ENCODE results near the gene CREB3L1. TPM values are rescaled to one million over a fixed set of nuclear protein-coding genes. Genes with fewer than 3 reads are reported as not detected.

Gene CREB3L1
- total and polyA plus RNA-seq, 2 of the 13 experiments (the other 11 are each of a cell fraction or from before 2014, with no cell fraction given): not detected

DNA sequence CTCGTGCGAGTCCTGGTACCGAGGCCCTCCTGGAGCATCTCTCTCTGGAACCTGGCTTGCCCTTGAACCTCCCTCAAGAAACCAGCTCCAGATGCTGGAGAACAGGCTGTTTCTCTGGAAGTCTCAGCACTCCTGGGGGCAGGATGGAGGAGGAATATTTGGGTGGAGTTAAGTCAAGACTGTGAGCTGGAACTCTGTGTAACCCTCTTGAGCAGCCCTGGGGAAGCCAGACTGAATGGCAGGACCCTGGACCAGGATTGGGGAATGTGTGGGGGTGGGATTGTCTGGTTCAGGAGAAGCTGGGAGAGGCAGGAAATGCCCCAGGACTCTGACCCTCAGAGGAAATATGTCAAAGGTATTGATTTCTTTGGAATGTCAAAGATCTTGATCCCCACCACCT, 7.7 kb downstream of the CREB3L1 start:
- peaks cover 8 to 33% of the 10 kb centered on the region in 2 experiments; a peak in 4 of 5 replicates for H3K27me3 ChIP-seq (ENCODE audit: control insufficient read depth in 1 of 2, insufficient read depth in 2 of 2, low read length in 2 of 2)
- intact Hi-C loops (cut with micrococcal nuclease; ENCODE audit: unreplicated experiment): no loop called here
- H2AFZ ChIP-seq (ENCODE audit: low read length): no peak overlapping the region
- in situ Hi-C loops (cut with HindIII; ENCODE audit: extremely low pct_ligation_motif_present, low pct_unique_long_range_greater_than_20kb): no loop called here
- FAIRE-seq (no peak), DNase-seq (ENCODE audit: low spot score) (no peak), ATAC-seq (peak; percentile 67)
- peak overlapping the region in 1 of 3 experiments; percentile 8; a peak in 1 of 6 replicates for H3K4me3 ChIP-seq (replicated peaks in 1 of 3; ENCODE audit: insufficient read depth in 1 of 3, low read depth in 2 of 3, low read length in 3 of 3)
- H3K79me2 ChIP-seq (ENCODE audit: insufficient read depth, low read length): no peaks in the 10 kb centered on the region
- H3K9ac ChIP-seq (ENCODE audit: insufficient read depth, low read depth, low read length): no peak overlapping the region
- TF ChIP-seq ONECUT2 (CRISPR knock-in tag; IDR thresholded peaks at IDR 0.05) (0 out of 2 replicates have a peak, but pooled peaks have one; percentile 20), ZNF605 (CRISPR knock-in tag; IDR thresholded peaks at IDR 0.05) (0 out of 2 replicates have a peak, but pooled peaks have one; percentile 35), ETV5 (CRISPR knock-in tag; IDR thresholded peaks at IDR 0.05; ENCODE audit: borderline replicate concordance) (peak; percentile 13; the same call in 1 of the 2 replicates)
- TF ChIP-seq, protein P1, sequence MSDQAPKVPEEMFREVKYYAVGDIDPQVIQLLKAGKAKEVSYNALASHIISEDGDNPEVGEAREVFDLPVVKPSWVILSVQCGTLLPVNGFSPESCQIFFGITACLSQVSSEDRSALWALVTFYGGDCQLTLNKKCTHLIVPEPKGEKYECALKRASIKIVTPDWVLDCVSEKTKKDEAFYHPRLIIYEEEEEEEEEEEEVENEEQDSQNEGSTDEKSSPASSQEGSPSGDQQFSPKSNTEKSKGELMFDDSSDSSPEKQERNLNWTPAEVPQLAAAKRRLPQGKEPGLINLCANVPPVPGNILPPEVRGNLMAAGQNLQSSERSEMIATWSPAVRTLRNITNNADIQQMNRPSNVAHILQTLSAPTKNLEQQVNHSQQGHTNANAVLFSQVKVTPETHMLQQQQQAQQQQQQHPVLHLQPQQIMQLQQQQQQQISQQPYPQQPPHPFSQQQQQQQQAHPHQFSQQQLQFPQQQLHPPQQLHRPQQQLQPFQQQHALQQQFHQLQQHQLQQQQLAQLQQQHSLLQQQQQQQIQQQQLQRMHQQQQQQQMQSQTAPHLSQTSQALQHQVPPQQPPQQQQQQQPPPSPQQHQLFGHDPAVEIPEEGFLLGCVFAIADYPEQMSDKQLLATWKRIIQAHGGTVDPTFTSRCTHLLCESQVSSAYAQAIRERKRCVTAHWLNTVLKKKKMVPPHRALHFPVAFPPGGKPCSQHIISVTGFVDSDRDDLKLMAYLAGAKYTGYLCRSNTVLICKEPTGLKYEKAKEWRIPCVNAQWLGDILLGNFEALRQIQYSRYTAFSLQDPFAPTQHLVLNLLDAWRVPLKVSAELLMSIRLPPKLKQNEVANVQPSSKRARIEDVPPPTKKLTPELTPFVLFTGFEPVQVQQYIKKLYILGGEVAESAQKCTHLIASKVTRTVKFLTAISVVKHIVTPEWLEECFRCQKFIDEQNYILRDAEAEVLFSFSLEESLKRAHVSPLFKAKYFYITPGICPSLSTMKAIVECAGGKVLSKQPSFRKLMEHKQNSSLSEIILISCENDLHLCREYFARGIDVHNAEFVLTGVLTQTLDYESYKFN (CRISPR knock-in tag; conservative IDR thresholded peaks at IDR 0.05): peak; percentile 48
- TF ChIP-seq, protein P2, sequence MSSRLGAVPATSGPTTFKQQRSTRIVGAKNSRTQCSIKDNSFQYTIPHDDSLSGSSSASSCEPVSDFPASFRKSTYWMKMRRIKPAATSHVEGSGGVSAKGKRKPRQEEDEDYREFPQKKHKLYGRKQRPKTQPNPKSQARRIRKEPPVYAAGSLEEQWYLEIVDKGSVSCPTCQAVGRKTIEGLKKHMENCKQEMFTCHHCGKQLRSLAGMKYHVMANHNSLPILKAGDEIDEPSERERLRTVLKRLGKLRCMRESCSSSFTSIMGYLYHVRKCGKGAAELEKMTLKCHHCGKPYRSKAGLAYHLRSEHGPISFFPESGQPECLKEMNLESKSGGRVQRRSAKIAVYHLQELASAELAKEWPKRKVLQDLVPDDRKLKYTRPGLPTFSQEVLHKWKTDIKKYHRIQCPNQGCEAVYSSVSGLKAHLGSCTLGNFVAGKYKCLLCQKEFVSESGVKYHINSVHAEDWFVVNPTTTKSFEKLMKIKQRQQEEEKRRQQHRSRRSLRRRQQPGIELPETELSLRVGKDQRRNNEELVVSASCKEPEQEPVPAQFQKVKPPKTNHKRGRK (CRISPR knock-in tag; IDR thresholded peaks at IDR 0.05): no peak
- CTCF ChIA-PET (ENCODE audit: low intra/inter-chr PET ratio, low total read pairs): no interaction called here
- H3K36me3 ChIP-seq (replicated peaks in 1 of 2; ENCODE audit: control insufficient read depth in 1 of 2, insufficient read depth in 2 of 2, low read length in 2 of 2): no peaks in the 10 kb centered on the region
- H3K4me1 ChIP-seq (ENCODE audit: insufficient read depth, low read length): peaks cover 20% of the 10 kb centered on the region
- H3K4me2 ChIP-seq (ENCODE audit: low read depth, low read length): peak overlapping the region; percentile 48
- no TSS peak for BruUV-seq (replicated peaks)
- POLR2A ChIA-PET: no interaction called here
- 77% methylated on average over 3 of the region's 3 CpGs for WGBS (ENCODE audit: low lambda C conversion rate)
- no peaks in the 10 kb centered on the region for H3K9me3 ChIP-seq (ENCODE audit: low read length)
- H4K20me1 ChIP-seq (ENCODE audit: insufficient read depth, low read length): no peaks in the 10 kb centered on the region
- no peak overlapping the region for H3K27ac ChIP-seq (ENCODE audit: extremely low read length, insufficient read depth, low read length)
